ENCODE results near the gene PARD3. TPM values are rescaled to one million over a fixed set of nuclear protein-coding genes. Genes with fewer than 3 reads are reported as not detected.

Gene PARD3
- total RNA-seq, 1 experiment from 2014 or later: 46.3 TPM

DNA sequence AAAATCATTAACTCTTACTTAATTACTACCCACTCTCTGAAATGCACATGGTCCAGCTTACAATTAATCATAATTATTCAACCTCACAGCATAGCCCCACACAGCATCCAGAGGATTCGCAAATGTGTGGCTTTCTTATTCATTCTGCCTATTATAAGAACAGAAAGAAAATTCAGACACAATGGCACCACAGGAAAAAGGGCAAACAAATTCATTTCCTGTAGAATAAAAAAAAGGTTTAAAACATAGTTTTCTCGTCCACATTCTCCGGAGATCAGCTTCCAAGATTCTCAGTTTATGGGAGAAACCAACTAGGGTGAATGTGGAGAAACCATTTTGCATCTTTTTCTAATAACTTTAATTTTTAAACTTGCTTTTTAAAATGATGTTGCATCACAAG lies 201.6 kb downstream of the PARD3 start:
- Histone ChIP-seq H3K9ac (ENCODE audit: low read length) (no peak overlapping the region), H3K4me3 (replicated peaks in 1 of 2; ENCODE audit: low read depth in 1 of 2, low read length in 2 of 2) (no peak overlapping the region), H3K4me1 (ENCODE audit: control insufficient read depth in 1 of 2, insufficient read depth in 2 of 2, low read length in 2 of 2) (no peaks in the 10 kb centered on the region), H2AFZ (ENCODE audit: low read depth, low read length, poor library complexity, severe bottlenecking) (no peak overlapping the region), H3K27me3 (ENCODE audit: insufficient read depth, low read length) (no peaks in the 10 kb centered on the region), H4K20me1 (ENCODE audit: insufficient read depth) (no peaks in the 10 kb centered on the region), H3K36me3 (ENCODE audit: control insufficient read depth in 1 of 2, insufficient read depth in 2 of 2, low read length in 2 of 2) (no peaks in the 10 kb centered on the region), H3K9me2 (ENCODE audit: insufficient read depth) (no peaks in the 10 kb centered on the region), H3K79me2 (ENCODE audit: insufficient read depth, low read length) (peaks cover 23% of the 10 kb centered on the region), H3K9me3 (ENCODE audit: control insufficient read depth in 1 of 2, insufficient read depth in 1 of 2, low read depth in 1 of 2, low read length in 2 of 2) (no peaks in the 10 kb centered on the region), H3K4me2 (ENCODE audit: low read length) (no peak overlapping the region), H3K27ac (ENCODE audit: low read depth, low read length) (no peak overlapping the region)
- ChIA-PET POLR2A (no interaction called here), CTCF (no interaction called here), RAD21 (ENCODE audit: low non-redundant PET in 1 of 2, low total read pairs in 2 of 2, uncharacterized antibody in 2 of 2, unreplicated experiment in 2 of 2) (no interaction called here)
- no peak for ATAC-seq
- BruUV-seq (replicated peaks): no TSS peak
- TF ChIP-seq POLR2A (IDR thresholded peaks at IDR 0.05; ENCODE audit: borderline replicate concordance, extremely low read depth, insufficient read depth, insufficient read length) (no peak), ELF1 (IDR thresholded peaks at IDR 0.05; ENCODE audit: borderline replicate concordance, low read depth) (no peak), EZH2phosphoT487 (IDR thresholded peaks at IDR 0.05; ENCODE audit: borderline replicate concordance) (no peak), EGR1 (IDR thresholded peaks at IDR 0.05; ENCODE audit: low read depth) (no peak)
- TF ChIP-seq, protein P1, sequence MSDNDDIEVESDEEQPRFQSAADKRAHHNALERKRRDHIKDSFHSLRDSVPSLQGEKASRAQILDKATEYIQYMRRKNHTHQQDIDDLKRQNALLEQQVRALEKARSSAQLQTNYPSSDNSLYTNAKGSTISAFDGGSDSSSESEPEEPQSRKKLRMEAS (IDR thresholded peaks at IDR 0.05): no peak
- intact Hi-C loops (cut with micrococcal nuclease): no loop called here
- no peak for DNase-seq (ENCODE audit: low read depth, low spot score)

DNA sequence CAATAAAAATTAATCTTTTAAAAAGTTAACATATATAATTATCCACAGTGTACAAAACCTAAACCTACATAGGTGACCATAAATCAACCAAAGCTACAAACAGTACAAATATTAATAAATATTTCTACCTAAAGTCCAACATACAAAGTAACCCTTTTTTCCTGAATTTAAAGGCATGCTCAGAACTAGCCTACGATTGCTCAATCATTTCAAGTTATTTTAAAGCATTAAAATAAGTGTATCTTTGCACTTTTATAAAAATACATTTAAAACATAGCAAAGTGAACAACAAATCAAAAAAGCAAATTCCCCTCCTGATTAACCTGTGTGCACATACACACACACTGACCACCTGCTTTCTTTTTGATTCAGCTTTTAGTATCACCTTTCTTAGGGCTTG lies 202.2 kb downstream of the PARD3 start:
- Histone ChIP-seq H3K9me3 (ENCODE audit: control insufficient read depth in 1 of 2, insufficient read depth in 1 of 2, low read depth in 1 of 2, low read length in 2 of 2) (no peaks in the 10 kb centered on the region), H3K4me1 (ENCODE audit: control insufficient read depth in 1 of 2, insufficient read depth in 2 of 2, low read length in 2 of 2) (no peaks in the 10 kb centered on the region), H4K20me1 (ENCODE audit: insufficient read depth) (no peaks in the 10 kb centered on the region), H3K9ac (ENCODE audit: low read length) (no peak overlapping the region), H3K4me2 (ENCODE audit: low read length) (no peak overlapping the region), H3K36me3 (ENCODE audit: control insufficient read depth in 1 of 2, insufficient read depth in 2 of 2, low read length in 2 of 2) (no peaks in the 10 kb centered on the region), H2AFZ (ENCODE audit: low read depth, low read length, poor library complexity, severe bottlenecking) (no peak overlapping the region), H3K27ac (ENCODE audit: low read depth, low read length) (no peak overlapping the region), H3K9me2 (ENCODE audit: insufficient read depth) (no peaks in the 10 kb centered on the region), H3K27me3 (ENCODE audit: insufficient read depth, low read length) (no peaks in the 10 kb centered on the region), H3K79me2 (ENCODE audit: insufficient read depth, low read length) (peaks cover 21% of the 10 kb centered on the region), H3K4me3 (replicated peaks in 1 of 2; ENCODE audit: low read depth in 1 of 2, low read length in 2 of 2) (no peak overlapping the region)
- DNase-seq (ENCODE audit: low read depth, low spot score): no peak
- no peak for TF ChIP-seq RAD21 (IDR thresholded peaks at IDR 0.05; ENCODE audit: low read depth)
- POLR2A ChIA-PET: no interaction called here
- intact Hi-C loops (cut with micrococcal nuclease): no loop called here
- BruUV-seq (replicated peaks): no TSS peak
- CTCF ChIA-PET: interaction anchor here (0.9 to 1.2 kb wide), 2 partner anchors 25 to 42 kb away, joined by 3 to 7 read pairs; no protein-coding TSS in a partner anchor
- ATAC-seq: no peak
- RAD21 ChIA-PET (ENCODE audit: low non-redundant PET in 1 of 2, low total read pairs in 2 of 2, uncharacterized antibody in 2 of 2, unreplicated experiment in 2 of 2): no interaction called here

Data from HCT116 (cell line).